ENCODE measurements around the gene PLPP3.

Gene PLPP3

GRCh38 chr1:56477164-56478111 lies 101.9 kb downstream of the PLPP3 start:
- no peaks in the 10 kb centered on the region for H3K36me3 ChIP-seq
- H3K4me3 ChIP-seq (ENCODE audit: low read depth, low read length), result peak overlapping the region; percentile 43
- H3K27me3 ChIP-seq, result peaks cover 7% of the 10 kb centered on the region; the same call in 1 of the 2 replicates
- TF ChIP-seq CTCF (IDR thresholded peaks at IDR 0.05; ENCODE audit: low read depth, low read length), result no peak
- DNase-seq, result peak; percentile 19
- no peaks in the 10 kb centered on the region for H3K4me1 ChIP-seq
- no peaks in the 10 kb centered on the region for H3K9me3 ChIP-seq

- Histone ChIP-seq H3K4me1 (no peaks in the 10 kb centered on the region), H3K4me3 (ENCODE audit: low read depth, low read length) (no peak overlapping the region), H3K27me3 (peaks cover 7% of the 10 kb centered on the region; the same call in 1 of the 2 replicates), H3K9me3 (no peaks in the 10 kb centered on the region), H3K36me3 (no peaks in the 10 kb centered on the region)
- DNase-seq, result no peak
- TF ChIP-seq CTCF (IDR thresholded peaks at IDR 0.05; ENCODE audit: low read depth, low read length), result no peak
Observed at GRCh38 chr1:56473582-56474270, 105.6 kb downstream of the PLPP3 start.

GRCh38 chr1:56472860-56473259 lies 106.5 kb downstream of the PLPP3 start:
- H3K36me3 ChIP-seq, result no peaks in the 10 kb centered on the region
- no peak overlapping the region for H3K4me3 ChIP-seq (ENCODE audit: low read depth, low read length)
- H3K27me3 ChIP-seq, result peaks cover 7% of the 10 kb centered on the region; the same call in 1 of the 2 replicates

GRCh38 chr1:56469640-56470371 lies 109.6 kb downstream of the PLPP3 start:
- H3K4me3 ChIP-seq (ENCODE audit: low read depth, low read length), result no peak overlapping the region
- H3K4me1 ChIP-seq, result no peaks in the 10 kb centered on the region
- DNase-seq, result no peak
- no peaks in the 10 kb centered on the region for H3K36me3 ChIP-seq
- TF ChIP-seq CTCF (IDR thresholded peaks at IDR 0.05; ENCODE audit: low read depth, low read length), result no peak
- no peaks in the 10 kb centered on the region for H3K27me3 ChIP-seq
- no peaks in the 10 kb centered on the region for H3K9me3 ChIP-seq

More at GRCh38 chr1:56472860-56473259, 106.5 kb downstream of the PLPP3 start:
- Histone ChIP-seq H3K4me1 (no peaks in the 10 kb centered on the region), H3K9me3 (no peaks in the 10 kb centered on the region)
- no peak for TF ChIP-seq CTCF (IDR thresholded peaks at IDR 0.05; ENCODE audit: low read depth, low read length)
- DNase-seq, result no peak

- Histone ChIP-seq H3K9me3 (no peaks in the 10 kb centered on the region), H3K4me3 (ENCODE audit: low read depth, low read length) (no peak overlapping the region), H3K27me3 (no peaks in the 10 kb centered on the region), H3K4me1 (no peaks in the 10 kb centered on the region), H3K36me3 (no peaks in the 10 kb centered on the region)
- TF ChIP-seq CTCF (IDR thresholded peaks at IDR 0.05; ENCODE audit: low read depth, low read length), result no peak
- DNase-seq, result no peak
Observed at GRCh38 chr1:56468518-56468917, 110.8 kb downstream of the PLPP3 start.
